Stomach (tissue), 4 donors: ENCODE data around the gene MDM4.

Experiments
- CTCF ChIP-seq, 7 experiments: fragments of 450-650 bp in 4 of 7; fragments of 200-600 bp in 3 of 7; sonication (generic) in 3 of 7; IDR thresholded peaks; one replicate each; pipeline ENCODE4 v1.5.1; 2016 to 2019; ENCODE audit warnings: antibody characterized with exemption in 7 of 7, control low read depth in 2 of 7, mild to moderate bottlenecking in 1 of 7
- POLR2AphosphoS5 ChIP-seq, 3 donors: sonication (generic); formaldehyde crosslinking; IDR thresholded peaks; one replicate each; pipeline ENCODE4 v1.6.1; 2016; ENCODE audit warnings: antibody characterized with exemption in 3 of 3

GRCh38 chr1:204576422-204576821 lies 60.2 kb downstream of the MDM4 start:
- TF ChIP-seq CTCF (IDR thresholded peaks at IDR 0.05), result no peak
- TF ChIP-seq POLR2AphosphoS5 (IDR thresholded peaks at IDR 0.05), result no peak
